Vagina (tissue), 2 donors: ENCODE results near the gene DOK6.

Experiments used
- CTCF ChIP-seq, 3 experiments: fragments of 450-650 bp in 2 of 3; fragments of 200-600 bp in 1 of 3; sonication (generic) in 1 of 3; IDR thresholded peaks; one replicate each; pipeline ENCODE4 v1.5.1; 2017 to 2019; ENCODE audit warnings: antibody characterized with exemption in 3 of 3, mild to moderate bottlenecking in 2 of 3, moderate library complexity in 2 of 3
- POLR2A ChIP-seq, 2 donors: fragments of 450-650 bp; IDR thresholded peaks; one replicate each; pipeline ENCODE4 v1.6.1; 2017; ENCODE audit warnings: antibody characterized with exemption in 2 of 2, mild to moderate bottlenecking in 2 of 2, moderate library complexity in 2 of 2
- POLR2AphosphoS5 ChIP-seq, 2 donors: sonication (generic); formaldehyde crosslinking; IDR thresholded peaks; one replicate each; pipeline ENCODE4 v1.9.0; 2017; ENCODE audit warnings: antibody characterized with exemption in 2 of 2, mild to moderate bottlenecking in 2 of 2, low read depth in 1 of 2; ENCODE audit not compliant: insufficient read depth in 1 of 2

- TF ChIP-seq CTCF (IDR thresholded peaks at IDR 0.05), result no peak
- TF ChIP-seq POLR2A (IDR thresholded peaks at IDR 0.05), result no peak
- TF ChIP-seq POLR2AphosphoS5 (IDR thresholded peaks at IDR 0.05; ENCODE audit: insufficient read depth in 1 of 2, low read depth in 1 of 2), result no peak
Observed at GRCh38 chr18:69840001-69840400, 439.3 kb downstream of the DOK6 start.
